Measurements from ENCODE around the gene PANK1. TPM values are rescaled to one million over a fixed set of nuclear protein-coding genes. Genes with fewer than 3 reads are reported as not detected.

PANK1 gene
- total RNA-seq, 1 experiment from 2014 or later, result 24.9 TPM

DNA sequence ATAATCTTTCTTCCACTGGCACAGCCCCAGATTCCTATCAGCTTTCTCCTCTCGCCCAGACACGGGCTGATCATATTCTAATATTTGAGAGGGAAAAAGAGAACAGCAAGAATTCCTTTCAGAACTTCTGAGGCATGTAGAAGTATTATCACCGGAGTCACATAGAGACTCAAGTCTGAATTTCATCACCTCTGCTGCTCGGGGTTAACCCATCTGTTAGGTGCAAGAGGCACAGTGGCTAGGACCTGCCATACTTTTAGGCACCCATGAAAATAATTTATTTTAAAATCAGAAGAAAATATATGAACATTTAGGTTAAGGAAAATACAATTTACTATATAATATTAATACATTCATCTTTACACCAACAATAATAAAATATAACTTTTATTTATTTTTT, 21.0 kb downstream of the PANK1 start:
- Mint-ChIP-seq H3K27ac (no peak overlapping the region; the same call in 1 of the 2 replicates), H3K4me1 (peaks cover 13% of the 10 kb centered on the region), H3K9me3 (peaks cover 39% of the 10 kb centered on the region), H3K36me3 (peaks cover 45% of the 10 kb centered on the region), H3K27me3 (ENCODE audit: low read depth) (peaks cover 6% of the 10 kb centered on the region; the same call in 1 of the 2 replicates), H3K4me3 (no peak overlapping the region)
- no peak for TF ChIP-seq ZNF263 (CRISPR knock-in tag; IDR thresholded peaks at IDR 0.05; ENCODE audit: low read depth)
- TF ChIP-seq JAZF1 (CRISPR knock-in tag; IDR thresholded peaks at IDR 0.05), result no peak
- no peak for TF ChIP-seq RELA (CRISPR knock-in tag; IDR thresholded peaks at IDR 0.05; ENCODE audit: borderline replicate concordance)
- TF ChIP-seq, protein P1, sequence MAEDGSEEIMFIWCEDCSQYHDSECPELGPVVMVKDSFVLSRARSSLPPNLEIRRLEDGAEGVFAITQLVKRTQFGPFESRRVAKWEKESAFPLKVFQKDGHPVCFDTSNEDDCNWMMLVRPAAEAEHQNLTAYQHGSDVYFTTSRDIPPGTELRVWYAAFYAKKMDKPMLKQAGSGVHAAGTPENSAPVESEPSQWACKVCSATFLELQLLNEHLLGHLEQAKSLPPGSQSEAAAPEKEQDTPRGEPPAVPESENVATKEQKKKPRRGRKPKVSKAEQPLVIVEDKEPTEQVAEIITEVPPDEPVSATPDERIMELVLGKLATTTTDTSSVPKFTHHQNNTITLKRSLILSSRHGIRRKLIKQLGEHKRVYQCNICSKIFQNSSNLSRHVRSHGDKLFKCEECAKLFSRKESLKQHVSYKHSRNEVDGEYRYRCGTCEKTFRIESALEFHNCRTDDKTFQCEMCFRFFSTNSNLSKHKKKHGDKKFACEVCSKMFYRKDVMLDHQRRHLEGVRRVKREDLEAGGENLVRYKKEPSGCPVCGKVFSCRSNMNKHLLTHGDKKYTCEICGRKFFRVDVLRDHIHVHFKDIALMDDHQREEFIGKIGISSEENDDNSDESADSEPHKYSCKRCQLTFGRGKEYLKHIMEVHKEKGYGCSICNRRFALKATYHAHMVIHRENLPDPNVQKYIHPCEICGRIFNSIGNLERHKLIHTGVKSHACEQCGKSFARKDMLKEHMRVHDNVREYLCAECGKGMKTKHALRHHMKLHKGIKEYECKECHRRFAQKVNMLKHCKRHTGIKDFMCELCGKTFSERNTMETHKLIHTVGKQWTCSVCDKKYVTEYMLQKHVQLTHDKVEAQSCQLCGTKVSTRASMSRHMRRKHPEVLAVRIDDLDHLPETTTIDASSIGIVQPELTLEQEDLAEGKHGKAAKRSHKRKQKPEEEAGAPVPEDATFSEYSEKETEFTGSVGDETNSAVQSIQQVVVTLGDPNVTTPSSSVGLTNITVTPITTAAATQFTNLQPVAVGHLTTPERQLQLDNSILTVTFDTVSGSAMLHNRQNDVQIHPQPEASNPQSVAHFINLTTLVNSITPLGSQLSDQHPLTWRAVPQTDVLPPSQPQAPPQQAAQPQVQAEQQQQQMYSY (CRISPR knock-in tag; IDR thresholded peaks at IDR 0.05), result no peak
- TF ChIP-seq ZNF138 (CRISPR knock-in tag; conservative IDR thresholded peaks at IDR 0.05), result no peak
- TF ChIP-seq, protein P2, sequence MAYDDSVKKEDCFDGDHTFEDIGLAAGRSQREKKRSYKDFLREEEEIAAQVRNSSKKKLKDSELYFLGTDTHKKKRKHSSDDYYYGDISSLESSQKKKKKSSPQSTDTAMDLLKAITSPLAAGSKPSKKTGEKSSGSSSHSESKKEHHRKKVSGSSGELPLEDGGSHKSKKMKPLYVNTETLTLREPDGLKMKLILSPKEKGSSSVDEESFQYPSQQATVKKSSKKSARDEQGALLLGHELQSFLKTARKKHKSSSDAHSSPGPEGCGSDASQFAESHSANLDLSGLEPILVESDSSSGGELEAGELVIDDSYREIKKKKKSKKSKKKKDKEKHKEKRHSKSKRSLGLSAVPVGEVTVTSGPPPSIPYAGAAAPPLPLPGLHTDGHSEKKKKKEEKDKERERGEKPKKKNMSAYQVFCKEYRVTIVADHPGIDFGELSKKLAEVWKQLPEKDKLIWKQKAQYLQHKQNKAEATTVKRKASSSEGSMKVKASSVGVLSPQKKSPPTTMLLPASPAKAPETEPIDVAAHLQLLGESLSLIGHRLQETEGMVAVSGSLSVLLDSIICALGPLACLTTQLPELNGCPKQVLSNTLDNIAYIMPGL (CRISPR knock-in tag; IDR thresholded peaks at IDR 0.05), result no peak
- TF ChIP-seq CREB1 (CRISPR knock-in tag; IDR thresholded peaks at IDR 0.05), result no peak
- TF ChIP-seq, protein P3, sequence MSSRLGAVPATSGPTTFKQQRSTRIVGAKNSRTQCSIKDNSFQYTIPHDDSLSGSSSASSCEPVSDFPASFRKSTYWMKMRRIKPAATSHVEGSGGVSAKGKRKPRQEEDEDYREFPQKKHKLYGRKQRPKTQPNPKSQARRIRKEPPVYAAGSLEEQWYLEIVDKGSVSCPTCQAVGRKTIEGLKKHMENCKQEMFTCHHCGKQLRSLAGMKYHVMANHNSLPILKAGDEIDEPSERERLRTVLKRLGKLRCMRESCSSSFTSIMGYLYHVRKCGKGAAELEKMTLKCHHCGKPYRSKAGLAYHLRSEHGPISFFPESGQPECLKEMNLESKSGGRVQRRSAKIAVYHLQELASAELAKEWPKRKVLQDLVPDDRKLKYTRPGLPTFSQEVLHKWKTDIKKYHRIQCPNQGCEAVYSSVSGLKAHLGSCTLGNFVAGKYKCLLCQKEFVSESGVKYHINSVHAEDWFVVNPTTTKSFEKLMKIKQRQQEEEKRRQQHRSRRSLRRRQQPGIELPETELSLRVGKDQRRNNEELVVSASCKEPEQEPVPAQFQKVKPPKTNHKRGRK (CRISPR knock-in tag; IDR thresholded peaks at IDR 0.05; ENCODE audit: borderline replicate concordance), result no peak
- ChIA-PET CTCF (no interaction called here), POLR2A (no interaction called here)
- no peak for ATAC-seq
- no peak for DNase-seq (ENCODE audit: low spot score)

DNA sequence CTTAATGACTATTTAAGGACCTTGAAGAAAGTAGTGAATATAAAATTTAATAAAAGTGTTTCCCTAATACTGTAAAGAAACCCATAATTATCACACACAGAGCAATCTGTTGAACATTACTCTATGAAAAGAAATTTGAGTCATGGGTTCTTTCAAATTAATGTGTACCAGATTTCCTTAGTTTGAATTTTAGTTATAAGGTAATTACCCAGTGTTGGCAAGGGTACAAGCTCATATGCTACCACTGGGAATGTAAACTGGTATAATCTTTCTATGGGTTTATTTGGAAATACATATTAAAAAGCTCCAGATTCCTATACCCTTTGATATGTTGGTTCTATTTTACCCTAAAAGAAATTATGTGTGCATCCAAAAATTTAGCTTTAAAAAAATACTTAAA, 22.9 kb downstream of the PANK1 start:
- POLR2A ChIA-PET, result interaction anchor here (1.2 kb wide), 1 partner anchor 22 kb away, joined by 9 read pairs; no protein-coding TSS in a partner anchor
- Mint-ChIP-seq H3K27me3 (ENCODE audit: low read depth) (peaks cover 6% of the 10 kb centered on the region; the same call in 1 of the 2 replicates), H3K4me3 (no peak overlapping the region), H3K4me1 (peaks cover 25% of the 10 kb centered on the region), H3K9me3 (peaks cover 52% of the 10 kb centered on the region), H3K27ac (no peak overlapping the region), H3K36me3 (peaks cover 58% of the 10 kb centered on the region)
- CTCF ChIA-PET, result no interaction called here
- DNase-seq (ENCODE audit: low spot score), result no peak
- ATAC-seq, result no peak
- TF ChIP-seq IRF2 (CRISPR knock-in tag; IDR thresholded peaks at IDR 0.05; ENCODE audit: borderline replicate concordance, low read depth) (no peak), ESRRA (CRISPR knock-in tag; IDR thresholded peaks at IDR 0.05; ENCODE audit: borderline replicate concordance) (no peak), CREB1 (CRISPR knock-in tag; IDR thresholded peaks at IDR 0.05) (no peak)
- TF ChIP-seq, protein P4, sequence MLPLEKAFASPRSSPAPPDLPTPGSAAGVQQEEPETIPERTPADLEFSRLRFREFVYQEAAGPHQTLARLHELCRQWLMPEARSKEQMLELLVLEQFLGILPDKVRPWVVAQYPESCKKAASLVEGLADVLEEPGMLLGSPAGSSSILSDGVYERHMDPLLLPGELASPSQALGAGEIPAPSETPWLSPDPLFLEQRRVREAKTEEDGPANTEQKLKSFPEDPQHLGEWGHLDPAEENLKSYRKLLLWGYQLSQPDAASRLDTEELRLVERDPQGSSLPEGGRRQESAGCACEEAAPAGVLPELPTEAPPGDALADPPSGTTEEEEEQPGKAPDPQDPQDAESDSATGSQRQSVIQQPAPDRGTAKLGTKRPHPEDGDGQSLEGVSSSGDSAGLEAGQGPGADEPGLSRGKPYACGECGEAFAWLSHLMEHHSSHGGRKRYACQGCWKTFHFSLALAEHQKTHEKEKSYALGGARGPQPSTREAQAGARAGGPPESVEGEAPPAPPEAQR (CRISPR knock-in tag; IDR thresholded peaks at IDR 0.05), result no peak
- TF ChIP-seq, protein P5, sequence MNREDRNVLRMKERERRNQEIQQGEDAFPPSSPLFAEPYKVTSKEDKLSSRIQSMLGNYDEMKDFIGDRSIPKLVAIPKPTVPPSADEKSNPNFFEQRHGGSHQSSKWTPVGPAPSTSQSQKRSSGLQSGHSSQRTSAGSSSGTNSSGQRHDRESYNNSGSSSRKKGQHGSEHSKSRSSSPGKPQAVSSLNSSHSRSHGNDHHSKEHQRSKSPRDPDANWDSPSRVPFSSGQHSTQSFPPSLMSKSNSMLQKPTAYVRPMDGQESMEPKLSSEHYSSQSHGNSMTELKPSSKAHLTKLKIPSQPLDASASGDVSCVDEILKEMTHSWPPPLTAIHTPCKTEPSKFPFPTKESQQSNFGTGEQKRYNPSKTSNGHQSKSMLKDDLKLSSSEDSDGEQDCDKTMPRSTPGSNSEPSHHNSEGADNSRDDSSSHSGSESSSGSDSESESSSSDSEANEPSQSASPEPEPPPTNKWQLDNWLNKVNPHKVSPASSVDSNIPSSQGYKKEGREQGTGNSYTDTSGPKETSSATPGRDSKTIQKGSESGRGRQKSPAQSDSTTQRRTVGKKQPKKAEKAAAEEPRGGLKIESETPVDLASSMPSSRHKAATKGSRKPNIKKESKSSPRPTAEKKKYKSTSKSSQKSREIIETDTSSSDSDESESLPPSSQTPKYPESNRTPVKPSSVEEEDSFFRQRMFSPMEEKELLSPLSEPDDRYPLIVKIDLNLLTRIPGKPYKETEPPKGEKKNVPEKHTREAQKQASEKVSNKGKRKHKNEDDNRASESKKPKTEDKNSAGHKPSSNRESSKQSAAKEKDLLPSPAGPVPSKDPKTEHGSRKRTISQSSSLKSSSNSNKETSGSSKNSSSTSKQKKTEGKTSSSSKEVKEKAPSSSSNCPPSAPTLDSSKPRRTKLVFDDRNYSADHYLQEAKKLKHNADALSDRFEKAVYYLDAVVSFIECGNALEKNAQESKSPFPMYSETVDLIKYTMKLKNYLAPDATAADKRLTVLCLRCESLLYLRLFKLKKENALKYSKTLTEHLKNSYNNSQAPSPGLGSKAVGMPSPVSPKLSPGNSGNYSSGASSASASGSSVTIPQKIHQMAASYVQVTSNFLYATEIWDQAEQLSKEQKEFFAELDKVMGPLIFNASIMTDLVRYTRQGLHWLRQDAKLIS (CRISPR knock-in tag; IDR thresholded peaks at IDR 0.05; ENCODE audit: borderline replicate concordance), result no peak
- TF ChIP-seq, protein P6, sequence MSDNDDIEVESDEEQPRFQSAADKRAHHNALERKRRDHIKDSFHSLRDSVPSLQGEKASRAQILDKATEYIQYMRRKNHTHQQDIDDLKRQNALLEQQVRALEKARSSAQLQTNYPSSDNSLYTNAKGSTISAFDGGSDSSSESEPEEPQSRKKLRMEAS (CRISPR knock-in tag; IDR thresholded peaks at IDR 0.05), result no peak
- TF ChIP-seq, protein P2 (CRISPR knock-in tag; IDR thresholded peaks at IDR 0.05), result no peak
- TF ChIP-seq, protein P7, sequence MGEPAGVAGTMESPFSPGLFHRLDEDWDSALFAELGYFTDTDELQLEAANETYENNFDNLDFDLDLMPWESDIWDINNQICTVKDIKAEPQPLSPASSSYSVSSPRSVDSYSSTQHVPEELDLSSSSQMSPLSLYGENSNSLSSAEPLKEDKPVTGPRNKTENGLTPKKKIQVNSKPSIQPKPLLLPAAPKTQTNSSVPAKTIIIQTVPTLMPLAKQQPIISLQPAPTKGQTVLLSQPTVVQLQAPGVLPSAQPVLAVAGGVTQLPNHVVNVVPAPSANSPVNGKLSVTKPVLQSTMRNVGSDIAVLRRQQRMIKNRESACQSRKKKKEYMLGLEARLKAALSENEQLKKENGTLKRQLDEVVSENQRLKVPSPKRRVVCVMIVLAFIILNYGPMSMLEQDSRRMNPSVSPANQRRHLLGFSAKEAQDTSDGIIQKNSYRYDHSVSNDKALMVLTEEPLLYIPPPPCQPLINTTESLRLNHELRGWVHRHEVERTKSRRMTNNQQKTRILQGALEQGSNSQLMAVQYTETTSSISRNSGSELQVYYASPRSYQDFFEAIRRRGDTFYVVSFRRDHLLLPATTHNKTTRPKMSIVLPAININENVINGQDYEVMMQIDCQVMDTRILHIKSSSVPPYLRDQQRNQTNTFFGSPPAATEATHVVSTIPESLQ (CRISPR knock-in tag; IDR thresholded peaks at IDR 0.05), result no peak
- TF ChIP-seq, protein P8, sequence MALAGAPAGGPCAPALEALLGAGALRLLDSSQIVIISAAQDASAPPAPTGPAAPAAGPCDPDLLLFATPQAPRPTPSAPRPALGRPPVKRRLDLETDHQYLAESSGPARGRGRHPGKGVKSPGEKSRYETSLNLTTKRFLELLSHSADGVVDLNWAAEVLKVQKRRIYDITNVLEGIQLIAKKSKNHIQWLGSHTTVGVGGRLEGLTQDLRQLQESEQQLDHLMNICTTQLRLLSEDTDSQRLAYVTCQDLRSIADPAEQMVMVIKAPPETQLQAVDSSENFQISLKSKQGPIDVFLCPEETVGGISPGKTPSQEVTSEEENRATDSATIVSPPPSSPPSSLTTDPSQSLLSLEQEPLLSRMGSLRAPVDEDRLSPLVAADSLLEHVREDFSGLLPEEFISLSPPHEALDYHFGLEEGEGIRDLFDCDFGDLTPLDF (CRISPR knock-in tag; IDR thresholded peaks at IDR 0.05), result no peak
